Measurements from ENCODE around the gene CD4. TPM values are rescaled to one million over a fixed set of nuclear protein-coding genes. Genes with fewer than 3 reads are reported as not detected.

The CD4 gene
- total and polyA plus RNA-seq, 8 donors: 2.0 to 25.9 (median 7.3) TPM; not detected in 2

DNA sequence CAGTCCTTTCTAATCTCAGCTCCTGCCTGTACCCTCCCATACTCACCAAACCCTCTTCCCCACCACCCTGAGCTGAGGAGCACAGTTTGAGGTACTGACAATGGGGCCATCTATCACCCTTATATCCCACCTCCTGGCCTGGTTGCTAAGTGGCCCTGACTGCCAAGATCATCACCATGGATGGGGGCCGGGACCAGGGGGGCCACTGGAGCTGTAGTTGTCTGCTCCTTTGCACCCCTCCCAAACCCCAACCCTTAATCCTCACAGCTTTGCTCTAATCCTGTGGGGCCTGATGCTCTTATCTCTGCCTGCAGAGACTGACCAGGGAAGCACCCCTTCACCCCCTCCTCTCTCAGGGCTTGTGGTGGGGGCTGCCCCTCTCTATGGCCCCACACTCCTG is 51.0 kb downstream of the CD4 start:
- no peak overlapping the region for H3K4me3 ChIP-seq
- 50 to 68% (median 53%) methylated on average over 1 of the region's 1 CpG for WGBS, 5 donors
- H3K27me3 ChIP-seq: no peaks in the 10 kb centered on the region
- TF ChIP-seq POLR2AphosphoS5 (IDR thresholded peaks at IDR 0.05) (no peak), CTCF (IDR thresholded peaks at IDR 0.05) (no peak), EP300 (IDR thresholded peaks at IDR 0.05) (no peak), POLR2A (IDR thresholded peaks at IDR 0.05) (no peak)
- peaks cover 0 to 62% (median 51%) of the 10 kb centered on the region in 4 donors for H3K36me3 ChIP-seq
- DNase-seq: no peak
- H3K9me3 ChIP-seq: no peaks in the 10 kb centered on the region
- H3K27ac ChIP-seq: peak overlapping the region in 1 of 5 donors; percentile 14
- H3K4me1 ChIP-seq: peaks cover 0 to 21% (median 5%) of the 10 kb centered on the region in 4 donors
- intact Hi-C loops (cut with DNase I; ENCODE audit: low total_unique reads): no loop called here

GRCh38 chr12:6840761-6841515 is 51.6 kb downstream of the CD4 start, which contains the start of gene GNB3:
GNB3 (plus strand) TSS chr12:6840925; CDS start chr12:6841288, 363 bp downstream.
- no peaks in the 10 kb centered on the region for H3K27me3 ChIP-seq
- intact Hi-C loops (cut with DNase I; ENCODE audit: low total_unique reads): no loop called here
- H3K27ac ChIP-seq: peak within 1 kb of the TSS in 1 of 5 donors; percentile 14
- peaks cover 0 to 21% (median 4%) of the 10 kb centered on the region in 4 donors for H3K4me1 ChIP-seq
- H3K4me3 ChIP-seq: no peak within 1 kb of the TSS
- H3K36me3 ChIP-seq: peaks cover 0 to 68% (median 57%) of the 10 kb centered on the region in 4 donors
- DNase-seq: no peak
- no peak for TF ChIP-seq CTCF (IDR thresholded peaks at IDR 0.05)
- TF ChIP-seq POLR2A (IDR thresholded peaks at IDR 0.05): no peak
- TF ChIP-seq EP300 (IDR thresholded peaks at IDR 0.05): no peak
- TF ChIP-seq POLR2AphosphoS5 (IDR thresholded peaks at IDR 0.05): no peak
- no peaks in the 10 kb centered on the region for H3K9me3 ChIP-seq
- 45 to 64% (median 56%) methylated on average over 10 to 24 of the region's 24 CpGs for WGBS, 5 donors

GRCh38 chr12:6842075-6842474 is 52.7 kb downstream of the CD4 start:
- 39 to 70% (median 51%) methylated on average over 4 of the region's 4 CpGs for WGBS, 5 donors
- no peaks in the 10 kb centered on the region for H3K27me3 ChIP-seq
- TF ChIP-seq POLR2AphosphoS5 (IDR thresholded peaks at IDR 0.05): no peak
- intact Hi-C loops (cut with DNase I; ENCODE audit: low total_unique reads): no loop called here
- peaks cover 0 to 21% (median 3%) of the 10 kb centered on the region in 4 donors for H3K4me1 ChIP-seq
- H3K4me3 ChIP-seq: no peak overlapping the region
- H3K36me3 ChIP-seq: peaks cover 0 to 74% (median 62%) of the 10 kb centered on the region in 4 donors
- H3K9me3 ChIP-seq: no peaks in the 10 kb centered on the region
- H3K27ac ChIP-seq: no peak overlapping the region
- DNase-seq: peak in 1 of 2 donors; percentile 52

DNA sequence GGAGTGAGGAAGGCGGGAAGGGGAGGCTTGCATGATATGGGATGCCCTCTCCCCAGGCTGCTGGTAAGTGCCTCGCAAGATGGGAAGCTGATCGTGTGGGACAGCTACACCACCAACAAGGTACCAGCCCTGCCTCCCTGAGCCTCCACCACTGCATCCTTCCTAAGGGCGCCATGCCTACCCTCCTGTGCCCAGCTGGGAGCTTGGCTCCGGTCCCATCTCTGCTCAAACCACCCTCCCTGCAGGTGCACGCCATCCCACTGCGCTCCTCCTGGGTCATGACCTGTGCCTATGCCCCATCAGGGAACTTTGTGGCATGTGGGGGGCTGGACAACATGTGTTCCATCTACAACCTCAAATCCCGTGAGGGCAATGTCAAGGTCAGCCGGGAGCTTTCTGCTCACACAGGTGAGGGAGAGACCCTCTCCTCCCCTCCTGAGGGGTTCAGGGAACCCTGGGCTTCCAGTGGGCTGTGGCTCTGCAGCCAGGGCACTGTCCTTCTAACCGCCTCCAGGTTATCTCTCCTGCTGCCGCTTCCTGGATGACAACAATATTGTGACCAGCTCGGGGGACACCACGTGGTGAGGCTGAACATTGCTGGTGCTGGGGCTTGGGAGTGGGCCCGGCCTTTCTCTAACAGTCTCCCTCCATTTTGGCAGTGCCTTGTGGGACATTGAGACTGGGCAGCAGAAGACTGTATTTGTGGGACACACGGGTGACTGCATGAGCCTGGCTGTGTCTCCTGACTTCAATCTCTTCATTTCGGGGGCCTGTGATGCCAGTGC is 54.0 kb downstream of the CD4 start:
- Histone ChIP-seq H3K36me3 (peaks cover 0 to 72% (median 56%) of the 10 kb centered on the region in 4 donors), H3K9me3 (no peaks in the 10 kb centered on the region), H3K27ac (no peak overlapping the region), H3K27me3 (no peaks in the 10 kb centered on the region), H3K4me1 (peaks cover 0 to 21% (median 3%) of the 10 kb centered on the region in 4 donors), H3K4me3 (no peak overlapping the region)
- intact Hi-C loops (cut with DNase I; ENCODE audit: low total_unique reads): no loop called here
- no peak for DNase-seq
- WGBS, 5 donors: 71 to 84% (median 78%) methylated on average over 10 to 16 of the region's 16 CpGs
- TF ChIP-seq CTCF (IDR thresholded peaks at IDR 0.05) (no peak), POLR2A (IDR thresholded peaks at IDR 0.05) (no peak)

All from stomach (tissue), 9 donors.